ENCODE results near the gene SMIM9.
"Not testable (repeated sequence)": the region's sequence is repeated elsewhere in the genome, so short reads cannot be mapped to it uniquely, and the experiment has no call there.

SMIM9 gene

DNA sequence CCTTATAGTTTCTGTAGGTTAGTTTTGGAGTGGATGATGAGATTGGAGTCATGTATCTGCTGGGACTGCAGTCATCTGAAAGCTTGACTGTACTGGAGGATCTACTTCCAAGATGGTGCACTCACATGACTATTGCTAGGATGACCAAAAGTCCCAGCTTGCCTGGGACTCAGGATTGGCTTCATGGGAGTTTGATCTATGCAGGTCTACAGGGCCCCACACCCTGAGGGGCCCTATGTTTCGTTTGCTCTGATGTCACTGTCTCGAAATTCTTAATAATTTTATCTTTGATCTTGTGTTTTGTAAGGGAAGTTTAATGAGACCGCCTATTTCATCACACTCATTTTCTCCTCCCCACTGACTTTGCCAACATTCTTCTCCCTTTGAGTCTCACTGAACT, at the start of gene SMIM9:
Gene SMIM9, minus strand, starts transcription at position 101 of the 400 bp plus-strand sequence. CDS start 3,806 bp downstream, outside the sequence.
- DNase-seq = no peak

DNA sequence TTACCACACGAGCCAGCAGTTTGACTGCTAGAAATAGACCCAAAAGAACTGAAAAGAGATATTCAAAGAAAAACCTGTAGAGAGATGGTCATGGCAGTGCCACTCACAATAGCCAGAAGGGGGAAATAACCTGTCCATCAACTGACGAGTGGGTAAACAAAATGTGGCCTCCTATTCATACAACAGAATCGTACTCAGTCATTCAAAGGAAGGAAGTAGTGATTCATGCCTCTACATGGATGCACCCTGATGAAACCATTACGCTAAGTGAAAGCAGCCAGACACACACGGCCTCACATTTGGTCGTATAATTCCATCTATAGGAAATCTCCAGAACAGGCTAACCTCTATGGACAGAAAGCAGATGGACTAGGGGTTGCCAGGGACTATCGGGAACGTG, 49.6 kb upstream of the SMIM9 start:
- not testable (repeated sequence) for DNase-seq

DNA sequence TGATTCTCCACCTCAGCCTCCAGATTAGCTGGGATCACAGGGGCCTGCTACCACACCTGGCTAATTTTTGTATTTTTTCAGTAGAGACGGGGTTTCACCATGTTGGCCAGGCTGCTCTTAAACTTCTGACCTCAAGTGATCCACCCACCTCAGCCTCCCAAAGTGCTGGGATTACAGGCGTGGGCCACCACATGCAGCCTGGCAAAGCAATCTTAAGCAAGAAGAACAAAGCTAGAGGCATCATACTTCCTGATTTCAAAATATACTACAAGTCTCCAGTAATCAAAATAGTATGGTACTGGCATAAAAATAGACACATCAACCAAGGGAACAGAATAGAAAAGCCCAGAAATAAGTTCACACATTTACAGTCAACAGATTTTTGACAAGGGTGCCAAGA, 38.9 kb upstream of the SMIM9 start:
- no peak for DNase-seq

GRCh38 chrX:154868522-154868921, 34.1 kb upstream of the SMIM9 start:
- DNase-seq = not testable (repeated sequence)

DNA sequence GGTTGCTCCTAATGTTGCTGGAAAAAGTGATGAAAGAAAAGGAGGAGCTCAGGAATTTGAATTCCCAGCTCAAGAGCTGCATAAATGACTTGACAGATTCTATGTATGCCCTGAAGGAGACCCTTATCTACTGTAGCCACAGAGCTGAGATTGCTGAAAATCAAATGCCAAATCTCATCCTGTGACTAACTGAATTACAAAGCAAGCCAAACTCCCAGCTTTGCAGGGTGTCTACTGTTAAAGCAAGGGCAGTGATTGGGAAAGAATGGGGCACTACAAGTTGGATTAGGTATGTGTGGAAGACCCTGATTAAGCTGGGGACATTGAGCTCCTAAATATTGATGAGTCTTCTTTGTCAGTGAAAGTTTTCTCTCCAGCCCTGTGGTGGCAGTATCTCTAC, 20.8 kb upstream of the SMIM9 start:
- no peak for DNase-seq

- DNase-seq = no peak
Measured at GRCh38 chrX:154850957-154851611, 16.6 kb upstream of the SMIM9 start.

DNA sequence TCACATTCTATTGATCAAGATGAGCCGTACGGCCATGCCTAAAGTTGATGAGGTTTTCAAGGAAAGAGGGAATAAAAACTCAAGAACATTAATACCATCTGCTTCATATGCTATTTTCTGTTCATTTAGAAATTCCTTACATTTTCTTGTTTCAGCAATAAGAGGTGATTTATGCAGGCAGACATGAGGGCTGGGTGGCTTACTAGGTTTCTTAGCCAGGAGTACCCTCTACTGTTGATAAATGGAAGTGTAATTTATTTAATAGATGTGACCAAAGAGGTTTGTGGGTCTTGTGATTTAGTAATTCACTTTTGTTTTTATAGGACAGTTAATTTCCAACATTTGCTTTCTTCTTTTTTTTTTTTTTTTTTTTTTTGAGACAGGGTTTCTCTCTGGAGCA, 6.4 kb upstream of the SMIM9 start:
- DNase-seq = peak; percentile 74

GRCh38 chrX:154836163-154836562, 1.7 kb upstream of the SMIM9 start:
- no peak for DNase-seq

DNA sequence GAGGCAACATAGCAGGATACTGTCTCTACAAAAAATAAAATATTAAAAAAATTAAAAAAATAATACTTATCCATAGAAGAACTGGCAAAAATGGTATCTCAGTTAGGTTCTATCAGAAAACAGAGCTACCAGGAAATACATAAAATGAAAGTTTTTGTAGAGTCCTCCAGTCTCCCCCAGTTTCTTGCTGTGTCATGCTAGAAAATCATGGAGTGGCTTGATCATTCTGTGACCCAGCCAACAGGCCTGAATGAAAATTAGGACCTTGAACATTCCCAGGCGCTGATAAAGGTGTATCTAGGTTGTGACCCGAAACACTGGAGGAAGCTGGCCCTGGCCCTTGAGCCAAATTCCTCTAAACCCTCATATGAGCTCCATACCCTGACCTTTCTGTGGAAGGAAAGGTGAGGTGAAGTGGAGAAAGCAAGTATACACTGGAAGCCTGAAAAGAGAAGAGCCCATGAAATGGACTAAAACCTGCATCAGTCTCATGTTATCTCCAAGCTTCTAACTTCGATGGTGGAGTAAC, 652 bp downstream of the SMIM9 start:
- DNase-seq = no peak

- DNase-seq = no peak
Measured at GRCh38 chrX:154829926-154830442, 4.5 kb downstream of the SMIM9 start.

GRCh38 chrX:154829134-154829533, 5.3 kb downstream of the SMIM9 start:
- no peak for DNase-seq

DNA sequence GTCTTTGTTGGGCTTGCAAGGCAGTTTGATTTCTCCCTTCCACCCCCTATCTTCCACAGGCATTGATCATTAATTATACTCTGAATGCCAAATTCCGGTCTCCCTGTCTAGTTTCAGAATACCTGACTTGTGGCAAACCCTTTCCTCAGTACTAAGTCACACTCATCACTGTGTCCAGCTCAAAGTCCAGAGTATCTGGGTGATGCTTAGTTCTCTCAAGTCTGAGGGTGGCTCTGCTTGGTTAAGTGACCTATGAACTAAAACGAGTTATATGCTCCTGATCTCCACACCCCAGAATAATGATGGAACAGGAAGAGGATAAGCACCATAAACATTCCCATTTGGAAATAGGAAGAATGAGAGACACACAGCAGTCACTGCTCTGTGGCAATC, 6.5 kb downstream of the SMIM9 start:
- no peak for DNase-seq

- DNase-seq = no peak
Measured at GRCh38 chrX:154827194-154828015, 7.1 kb downstream of the SMIM9 start.

DNA sequence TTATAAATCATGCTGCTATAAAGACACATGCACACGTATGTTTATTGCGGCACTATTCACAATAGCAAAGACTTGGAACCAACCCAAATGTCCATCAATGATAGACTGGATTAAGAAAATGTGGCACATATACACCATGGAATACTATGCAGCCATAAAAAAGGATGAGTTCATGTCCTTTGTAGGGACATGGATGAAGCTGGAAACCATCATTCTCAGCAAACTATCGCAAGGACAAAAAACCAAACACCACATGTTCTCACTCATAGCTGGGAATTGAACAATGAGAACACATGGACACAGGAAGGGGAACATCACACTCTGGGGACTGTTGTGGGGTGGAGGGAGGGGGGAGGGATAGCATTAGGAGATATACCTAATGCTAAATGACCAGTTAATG, 8.9 kb downstream of the SMIM9 start:
- DNase-seq = not testable (repeated sequence)

GRCh38 chrX:154824638-154825037, 9.8 kb downstream of the SMIM9 start:
- no peak for DNase-seq

- no peak for DNase-seq
Measured at GRCh38 chrX:154822029-154822428, 12.4 kb downstream of the SMIM9 start.

GRCh38 chrX:154821523-154821922, 12.9 kb downstream of the SMIM9 start:
- DNase-seq = no peak

DNA sequence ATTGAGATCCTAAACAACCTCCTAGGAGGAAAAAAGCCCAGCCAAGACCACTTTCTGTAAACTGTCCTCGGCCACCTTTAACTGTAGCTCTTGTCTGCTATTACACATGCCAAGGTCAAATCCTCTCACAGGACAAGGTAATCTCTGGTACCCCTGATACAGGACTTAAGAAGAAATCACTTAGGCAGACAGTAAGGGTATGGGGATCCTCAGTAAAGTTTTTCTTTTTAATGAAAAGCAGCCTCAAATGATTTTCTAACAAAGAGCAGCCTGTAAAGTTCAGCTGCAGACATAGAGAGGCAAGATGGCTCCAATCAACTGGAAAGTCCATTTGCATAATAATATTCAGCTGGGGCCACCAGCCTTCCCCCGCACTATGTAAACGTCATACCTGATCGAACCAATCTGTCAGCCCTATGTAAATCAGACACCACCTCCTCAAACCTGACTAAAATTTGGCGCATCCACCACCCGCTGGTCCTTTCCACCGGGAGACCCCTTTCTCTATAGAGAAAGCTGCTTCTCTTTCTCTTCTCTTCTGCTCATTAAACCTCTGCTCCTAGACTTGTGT, 14.6 kb downstream of the SMIM9 start:
- DNase-seq = no peak

- no peak for DNase-seq
Measured at GRCh38 chrX:154818916-154819770, 15.3 kb downstream of the SMIM9 start.

- DNase-seq = not testable (repeated sequence)
Measured at GRCh38 chrX:154817048-154817618, 17.3 kb downstream of the SMIM9 start.

GRCh38 chrX:154816326-154816898, 18.1 kb downstream of the SMIM9 start:
- not testable (repeated sequence) for DNase-seq

Measured in DMS53 (cell line).